C4-2B (cell line): ENCODE data around the gene CAMTA1.

Experiments used
- H3K27ac ChIP-seq: fragments of 450-650 bp; 2 replicates; pipeline ENCODE4 v1.5.1; 2017
- CTCF ChIP-seq: fragments of 450-650 bp; conservative IDR thresholded peaks from 2 replicates; pipeline ENCODE4 v1.5.1; 2017; ENCODE audit warnings: mild to moderate bottlenecking
- ZFX ChIP-seq: fragments of 450-650 bp; IDR thresholded peaks from 2 replicates; pipeline ENCODE4 v1.6.1; 2017

CAMTA1 gene

GRCh38 chr1:6790146-6790545 is 4.9 kb downstream of the CAMTA1 start:
- no peak overlapping the region for H3K27ac ChIP-seq
- TF ChIP-seq ZFX (no peak), CTCF (no peak)

- H3K27ac ChIP-seq, result no peak overlapping the region
- peak; percentile 66 for TF ChIP-seq CTCF
- TF ChIP-seq ZFX, result no peak
These were observed 8.9 kb downstream of the CAMTA1 start for GRCh38 chr1:6794164-6794563.

GRCh38 chr1:6795203-6795602 is 9.9 kb downstream of the CAMTA1 start:
- no peak for TF ChIP-seq ZFX
- no peak for TF ChIP-seq CTCF
- no peak overlapping the region for H3K27ac ChIP-seq

GRCh38 chr1:6795661-6796060 is 10.4 kb downstream of the CAMTA1 start:
- TF ChIP-seq CTCF, result no peak
- TF ChIP-seq ZFX, result no peak
- H3K27ac ChIP-seq, result no peak overlapping the region

GRCh38 chr1:6796095-6796494 is 10.8 kb downstream of the CAMTA1 start:
- TF ChIP-seq CTCF, result no peak
- TF ChIP-seq ZFX, result no peak
- no peak overlapping the region for H3K27ac ChIP-seq

- H3K27ac ChIP-seq, result no peak overlapping the region
- no peak for TF ChIP-seq ZFX
- TF ChIP-seq CTCF, result no peak
These were observed 14.2 kb downstream of the CAMTA1 start for GRCh38 chr1:6799499-6799898.

- no peak for TF ChIP-seq CTCF
- TF ChIP-seq ZFX, result no peak
- no peak overlapping the region for H3K27ac ChIP-seq
These were observed 15.5 kb downstream of the CAMTA1 start for GRCh38 chr1:6800745-6801144.

- H3K27ac ChIP-seq, result no peak overlapping the region
- no peak for TF ChIP-seq CTCF
- no peak for TF ChIP-seq ZFX
These were observed 15.9 kb downstream of the CAMTA1 start for GRCh38 chr1:6801199-6801598.
